Stimulated activated CD8-positive, alpha-beta memory T cell treated with anti-CD3 and anti-CD28 coated beads, Interleukin-4, amount 100 ng/mL, for 4 hours (primary cell): Measurements from ENCODE around the gene LZTS3.
"Not testable (repeated sequence)": the region's sequence is repeated elsewhere in the genome, so short reads cannot be mapped to it uniquely, and the experiment has no call there.

Source experiments
- DNase-seq, 2 donors: peaks; one replicate each; pipeline ENCODE4 v3.0.0-alpha.2; 2020; ENCODE audit warnings: low read depth in 2 of 2, low spot score in 1 of 2

The LZTS3 gene

GRCh38 chr20:3135507-3136070, 37.8 kb downstream of the LZTS3 start:
- no peak for DNase-seq

- no peak for DNase-seq
These were observed 39.2 kb downstream of the LZTS3 start for GRCh38 chr20:3134151-3134550.

GRCh38 chr20:3133155-3133554, 40.2 kb downstream of the LZTS3 start:
- no peak for DNase-seq

- DNase-seq = no peak
These were observed 43.2 kb downstream of the LZTS3 start for GRCh38 chr20:3130051-3130600.

DNA sequence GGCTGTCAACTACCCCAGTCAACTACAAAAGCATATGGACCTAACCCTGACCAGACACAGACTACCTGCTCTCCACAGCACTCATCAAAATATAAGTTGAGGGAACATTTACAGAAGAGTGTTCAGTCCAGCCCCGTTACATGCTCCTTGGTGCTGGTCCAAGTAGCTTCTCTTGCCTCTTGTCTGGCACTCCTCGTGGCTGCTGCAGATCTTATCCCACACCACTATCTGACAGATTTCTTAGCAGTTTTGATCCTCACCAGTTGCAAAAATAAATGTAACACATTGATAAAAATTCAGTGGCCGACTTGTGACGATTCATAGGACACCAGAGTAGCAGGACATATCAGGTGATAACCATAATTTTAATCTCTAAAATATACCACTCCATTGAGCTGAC, 44.3 kb downstream of the LZTS3 start:
- DNase-seq = no peak

GRCh38 chr20:3128275-3128984, 44.9 kb downstream of the LZTS3 start:
- DNase-seq = no peak

- DNase-seq = no peak
These were observed 46.9 kb downstream of the LZTS3 start for GRCh38 chr20:3126527-3126859.

DNA sequence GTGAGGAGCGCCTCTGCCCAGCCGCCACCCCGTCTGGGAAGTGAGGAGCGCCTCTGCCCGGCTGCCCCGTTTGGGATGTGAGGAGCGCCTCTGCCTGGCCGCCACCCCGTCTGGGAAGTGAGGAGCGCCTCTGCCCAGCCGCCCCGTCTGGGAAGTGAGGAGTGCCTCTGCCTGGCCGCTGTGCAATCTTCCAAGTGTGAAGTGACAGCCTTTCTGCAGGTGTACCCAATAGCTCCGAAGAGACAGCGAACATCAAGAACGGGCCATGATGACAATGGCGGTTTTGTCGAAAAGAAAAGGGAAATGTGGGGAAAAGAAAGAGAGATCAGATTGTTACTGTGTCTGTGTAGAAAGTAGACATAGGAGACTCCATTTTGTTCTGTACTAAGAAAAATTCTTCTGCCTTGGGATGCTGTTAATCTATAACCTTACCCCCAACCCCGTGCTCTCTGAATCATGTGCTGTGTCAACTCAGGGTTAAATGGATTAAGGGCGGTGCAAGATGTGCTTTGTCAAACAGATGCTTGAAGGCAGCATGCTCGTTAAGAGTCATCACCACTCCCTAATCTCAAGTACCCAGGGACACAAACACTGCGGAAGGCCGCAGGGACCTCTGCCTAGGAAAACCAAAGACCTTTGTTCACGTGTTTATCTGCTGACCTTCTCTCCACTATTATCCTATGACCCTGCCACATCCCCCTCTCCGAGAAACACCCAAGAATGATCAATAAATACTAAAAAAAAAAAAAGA, 47.4 kb downstream of the LZTS3 start:
- DNase-seq = not testable (repeated sequence)

DNA sequence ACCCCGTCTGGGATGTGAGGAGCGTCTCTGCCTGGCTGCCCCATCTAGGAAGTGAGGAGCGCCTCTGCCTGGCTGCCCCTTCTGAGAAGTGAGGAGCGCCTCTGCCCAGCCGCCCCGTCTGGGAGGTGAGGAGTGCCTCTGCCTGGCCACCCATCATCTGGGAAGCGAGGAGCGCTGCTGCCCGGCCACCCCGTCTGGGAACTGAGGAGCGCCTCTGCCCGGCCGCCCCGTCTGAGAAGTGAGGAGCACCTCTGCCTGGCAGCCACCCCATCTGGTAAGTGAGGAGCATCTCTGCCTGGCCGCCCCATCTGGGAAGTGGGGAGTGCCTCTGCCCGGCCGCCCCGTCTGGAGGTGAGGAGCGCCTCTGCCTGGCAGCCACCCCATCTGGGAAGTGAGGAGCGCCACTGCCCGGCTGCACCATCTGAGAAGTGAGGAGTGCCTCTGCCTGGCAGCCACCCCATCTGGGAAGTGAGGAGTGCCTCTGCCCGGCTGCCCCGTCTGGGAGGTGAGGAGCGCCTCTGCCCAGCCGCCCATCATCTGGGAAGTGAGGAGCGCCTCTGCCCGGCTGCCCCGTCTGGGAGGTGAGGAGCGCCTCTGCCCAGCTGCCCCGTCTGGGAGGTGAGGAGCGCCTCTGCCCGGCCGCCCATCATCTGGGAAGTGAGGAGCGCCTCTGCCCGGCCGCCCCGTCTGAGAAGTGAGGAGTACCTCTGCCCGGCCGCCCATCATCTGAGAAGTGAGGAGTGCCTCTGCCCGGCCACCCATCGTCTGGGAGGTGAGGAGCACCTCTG, 48.4 kb downstream of the LZTS3 start:
- DNase-seq = not testable (repeated sequence)

GRCh38 chr20:3124163-3124562, 49.2 kb downstream of the LZTS3 start:
- DNase-seq = not testable (repeated sequence)

DNA sequence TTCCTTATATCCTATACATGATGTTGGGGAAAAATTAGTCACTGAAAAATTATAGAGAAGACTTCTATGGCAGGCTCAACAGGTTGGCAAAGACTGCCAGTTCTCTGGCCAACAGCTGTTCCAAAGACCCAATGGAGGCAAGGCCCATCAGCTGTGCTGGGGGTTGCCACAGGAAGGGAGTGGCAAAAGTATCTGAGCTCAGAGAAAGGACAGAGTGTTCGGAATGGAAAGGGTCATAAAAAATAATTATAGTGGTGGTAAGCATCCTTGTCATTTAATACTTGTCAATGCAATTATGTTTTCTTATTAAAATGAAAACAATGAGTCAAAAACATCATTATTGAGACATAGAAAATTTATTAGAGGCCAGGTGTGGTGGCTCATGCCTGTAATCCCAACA, 49.8 kb downstream of the LZTS3 start:
- DNase-seq = no peak

DNA sequence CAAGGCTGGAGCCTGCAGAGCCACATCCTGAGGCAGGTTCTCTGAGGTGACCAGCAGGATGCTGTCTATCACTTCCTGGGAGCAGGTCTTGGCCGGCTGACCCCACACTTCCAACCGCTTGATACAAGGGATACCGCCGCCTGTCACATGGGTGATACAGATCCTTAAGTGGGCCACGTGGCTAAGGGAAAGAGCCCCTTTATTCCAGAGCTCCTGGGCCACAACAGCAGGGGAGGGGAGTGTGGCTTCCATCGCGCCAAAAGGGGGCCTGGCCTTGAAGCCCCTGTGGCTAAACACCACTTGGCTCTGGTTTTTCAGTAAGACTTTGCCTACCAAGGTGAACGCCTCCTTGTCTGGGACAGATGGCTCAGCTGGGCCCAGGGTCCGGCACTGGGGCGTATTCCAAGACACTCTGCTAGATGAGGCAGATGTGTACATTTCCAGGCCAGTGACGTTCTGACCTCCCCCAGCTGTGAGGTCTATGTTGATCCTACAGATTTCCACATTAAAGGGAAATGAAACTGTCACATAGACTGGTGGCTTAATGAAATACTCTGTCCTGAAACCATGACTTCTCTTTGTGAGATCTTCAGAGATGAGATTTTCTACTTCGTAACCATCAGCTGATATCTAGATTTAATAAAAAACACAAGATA, 51.3 kb downstream of the LZTS3 start:
- no peak for DNase-seq

GRCh38 chr20:3121271-3121911, 52.0 kb downstream of the LZTS3 start:
- DNase-seq = no peak

- DNase-seq = no peak
These were observed 54.3 kb downstream of the LZTS3 start for GRCh38 chr20:3119044-3119443.

- not testable (repeated sequence) for DNase-seq
These were observed 55.4 kb downstream of the LZTS3 start for GRCh38 chr20:3117839-3118379.

DNA sequence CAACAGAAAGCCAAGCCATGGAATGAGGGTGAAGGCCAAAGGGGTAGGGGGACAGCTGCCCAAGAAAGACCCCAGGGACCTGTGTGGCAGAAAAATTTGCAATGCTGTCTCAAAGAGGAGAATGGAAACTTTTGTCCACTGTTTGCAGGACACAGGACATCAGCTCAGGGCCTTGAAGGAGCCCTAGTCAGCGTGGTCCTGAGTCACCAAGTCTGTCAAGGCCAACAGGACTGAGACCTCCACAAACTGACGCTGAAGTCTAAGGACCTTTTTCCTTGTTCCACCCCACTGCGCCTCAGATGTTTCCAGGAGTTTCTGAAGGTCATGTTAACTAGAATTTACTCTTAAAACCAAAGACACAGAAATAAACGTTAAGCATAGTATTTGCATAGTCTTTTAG, 57.0 kb downstream of the LZTS3 start:
- DNase-seq = no peak

DNA sequence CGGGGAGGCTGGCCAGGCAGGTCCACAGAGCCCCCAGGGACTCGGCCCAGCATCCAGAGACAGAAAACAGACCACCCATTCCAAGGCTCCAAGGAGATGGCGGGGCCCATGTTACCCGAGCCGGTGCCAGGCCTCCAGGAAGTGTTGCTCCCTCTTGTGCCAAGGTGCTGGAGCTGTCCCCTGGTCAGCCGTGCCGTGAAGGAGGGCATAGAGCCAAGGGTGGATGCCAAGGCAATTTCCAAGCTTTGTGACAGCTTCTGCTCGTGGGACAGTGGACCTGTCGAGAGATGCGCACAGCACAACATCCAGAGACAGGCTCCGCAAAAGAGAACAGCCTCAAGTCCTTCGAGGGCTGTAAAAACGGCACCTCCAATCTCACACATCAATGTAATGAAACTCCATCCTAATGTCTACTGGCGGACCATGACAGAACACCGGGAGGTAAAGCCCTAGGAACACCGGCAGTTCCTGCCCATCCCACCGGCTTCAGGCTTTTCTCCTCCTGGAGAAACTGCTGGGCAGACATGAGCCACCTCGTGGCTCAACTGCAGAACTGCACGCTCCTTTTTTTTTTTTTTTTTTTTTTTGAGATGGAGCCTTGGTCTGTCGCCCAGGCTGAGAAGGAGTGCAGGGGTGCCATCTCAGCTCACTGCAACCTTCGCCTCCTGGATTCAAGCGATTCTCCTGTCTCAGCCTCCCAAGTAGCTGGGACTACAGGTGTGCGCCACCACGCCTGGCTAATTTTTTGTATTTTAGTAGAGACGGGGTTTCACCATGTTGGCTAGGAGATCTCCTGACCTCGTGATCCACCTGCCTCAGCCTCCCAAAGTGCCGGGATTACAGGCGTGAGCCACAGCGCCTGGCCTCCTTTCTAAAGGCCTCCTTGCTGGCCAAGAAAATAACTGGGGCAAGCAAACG, 57.9 kb downstream of the LZTS3 start:
- no peak for DNase-seq
